ENCODE results near the gene L2HGDH. TPM values are rescaled to one million over a fixed set of nuclear protein-coding genes. Genes with fewer than 3 reads are reported as not detected.

The L2HGDH gene
- polyA plus RNA-seq, 1 of the 3 experiments (the other 2 are of a cell fraction), result 8.4 TPM

GRCh38 chr14:50231475-50232275, 80.4 kb downstream of the L2HGDH start, which contains the start of gene SOS2:
Gene SOS2 (minus strand): TSS chr14:50231578. CDS start chr14:50231283, 295 bp downstream.
- DNase-seq, result peak; percentile 95
- POLR2A ChIA-PET, result interaction anchor here (1.2 to 1.5 kb wide), 2 partner anchors 115 to 369 kb away, joined by 4 to 9 read pairs; partner anchors contain the start of gene VCPKMT
- H2AFZ ChIP-seq (ENCODE audit: low read depth), result peak within 1 kb of the TSS; percentile 99
- peaks cover 30% of the 10 kb centered on the region for H4K20me1 ChIP-seq (ENCODE audit: insufficient read depth)
- H3K79me2 ChIP-seq (ENCODE audit: insufficient read depth), result peaks cover 43% of the 10 kb centered on the region
- no peaks in the 10 kb centered on the region for H3K9me2 ChIP-seq
- H3K27ac ChIP-seq (ENCODE audit: low read depth in 2 of 2, low read length in 1 of 2), result peak within 1 kb of the TSS; percentile 88 to 95
- peak within 1 kb of the TSS; percentile 79 for H3K9ac ChIP-seq
- CTCF ChIA-PET, result interaction anchor here (1.0 to 2.1 kb wide), 6 partner anchors 15 to 416 kb away, joined by 3 to 6 read pairs (median 3); partner anchors contain the start of gene VCPKMT
- peaks cover 0 to 14% of the 10 kb centered on the region in 2 experiments for H3K36me3 ChIP-seq (replicated peaks in 1 of 2; ENCODE audit: control insufficient read depth in 1 of 2, insufficient read depth in 2 of 2, low read length in 1 of 2)
- H3K9me3 ChIP-seq, result no peaks in the 10 kb centered on the region
- H3F3A ChIP-seq (replicated peaks; ENCODE audit: insufficient read depth), result peaks cover 15% of the 10 kb centered on the region
- peak within 1 kb of the TSS; percentile 90 for H3K4me2 ChIP-seq
- no peaks in the 10 kb centered on the region for H3K27me3 ChIP-seq (ENCODE audit: insufficient read depth)
- peaks cover 0 to 7% of the 10 kb centered on the region in 2 experiments; a peak in 2 of 4 replicates for H3K4me1 ChIP-seq (ENCODE audit: control insufficient read depth in 1 of 2, insufficient read depth in 2 of 2, low read depth in 1 of 2, low read length in 1 of 2)
- peak within 1 kb of the TSS; percentile 74 to 97 for H3K4me3 ChIP-seq (ENCODE audit: low read depth in 2 of 2, low read length in 1 of 2)
- 5% methylated on average over 17 of the region's 90 CpGs for WGBS (ENCODE audit: low lambda C conversion rate)
- TF ChIP-seq ZBTB33 (IDR thresholded peaks at IDR 0.05; ENCODE audit: borderline replicate concordance, low read depth), result no peak
- no peak for TF ChIP-seq CTCF (IDR thresholded peaks at IDR 0.05)
- no peak for TF ChIP-seq JUND (IDR thresholded peaks at IDR 0.05)
- TF ChIP-seq IRF3 (IDR thresholded peaks at IDR 0.05; ENCODE audit: low read depth, low read length), result no peak
- TF ChIP-seq REST (IDR thresholded peaks at IDR 0.05; ENCODE audit: low read depth, low read length), result no peak
- peak; percentile 34; the same call in 1 of the 2 replicates for TF ChIP-seq SIN3A (IDR thresholded peaks at IDR 0.05; ENCODE audit: borderline replicate concordance, low read depth, low read length)
- TF ChIP-seq EP300 (IDR thresholded peaks at IDR 0.05; ENCODE audit: borderline replicate concordance in 1 of 2, low read depth in 1 of 2, low read length in 1 of 2), result peak in 1 of 2 experiments; percentile 39; a peak in 1 of 4 replicates
- no peak for TF ChIP-seq GATA2 (CRISPR knock-in tag; IDR thresholded peaks at IDR 0.05)
- TF ChIP-seq EZH2phosphoT487 (IDR thresholded peaks at IDR 0.05; ENCODE audit: borderline replicate concordance, low read depth), result no peak
- TF ChIP-seq TCF12 (IDR thresholded peaks at IDR 0.05), result peak; percentile 10; the same call in 1 of the 2 replicates
- TF ChIP-seq FOSL2 (IDR thresholded peaks at IDR 0.05; ENCODE audit: borderline replicate concordance, low read depth), result no peak
- peak; percentile 80 for TF ChIP-seq NRF1 (IDR thresholded peaks at IDR 0.05; ENCODE audit: low read depth, low read length)
- no peak for TF ChIP-seq ELF1 (IDR thresholded peaks at IDR 0.05)
- no peak for TF ChIP-seq RCOR1 (IDR thresholded peaks at IDR 0.05; ENCODE audit: low read length)
- TF ChIP-seq NFIC (IDR thresholded peaks at IDR 0.05; ENCODE audit: borderline replicate concordance), result no peak
- 0 out of 2 replicates have a peak, but pooled peaks have one; percentile 10 for TF ChIP-seq MXI1 (IDR thresholded peaks at IDR 0.05; ENCODE audit: low read depth, low read length)
- peak; percentile 58; the same call in 1 of the 2 replicates for TF ChIP-seq YY1 (IDR thresholded peaks at IDR 0.05; ENCODE audit: low read depth)
- TF ChIP-seq TEAD4 (IDR thresholded peaks at IDR 0.05; ENCODE audit: borderline replicate concordance, insufficient read depth), result no peak
- TF ChIP-seq USF2 (IDR thresholded peaks at IDR 0.05; ENCODE audit: borderline replicate concordance, low read depth, low read length), result no peak
- TF ChIP-seq CHD2 (IDR thresholded peaks at IDR 0.05; ENCODE audit: low read length, partially characterized antibody), result no peak
- TF ChIP-seq SMC3 (IDR thresholded peaks at IDR 0.05; ENCODE audit: low read depth, low read length), result no peak
- TF ChIP-seq RFX5 (IDR thresholded peaks at IDR 0.05; ENCODE audit: low read length), result no peak
- no peak for TF ChIP-seq GABPA (IDR thresholded peaks at IDR 0.05; ENCODE audit: low read depth)
